Neural cell (in vitro differentiated cells): ENCODE data around the gene ARID1B.

Experiments used
- CTCF ChIP-seq: fragments of 450-650 bp; IDR thresholded peaks from 2 replicates; pipeline ENCODE4 v1.5.1; 2014; ENCODE audit warnings: antibody characterized with exemption, mild to moderate bottlenecking, moderate library complexity; ENCODE audit not compliant: poor library complexity, severe bottlenecking
- EP300 ChIP-seq: fragments of 450-650 bp; conservative IDR thresholded peaks from 2 replicates; pipeline ENCODE4 v1.6.1; 2014; ENCODE audit warnings: antibody characterized with exemption, mild to moderate bottlenecking, moderate library complexity; ENCODE audit not compliant: poor library complexity, severe bottlenecking
- EZH2 ChIP-seq: fragments of 200-600, 300-800 bp; shearing (Covaris generic), sonication (generic); IDR thresholded peaks from 2 replicates; pipeline ENCODE4 v1.6.1; 2014; ENCODE audit warnings: antibody characterized with exemption, low read length, borderline replicate concordance, mild to moderate bottlenecking; ENCODE audit not compliant: insufficient read depth, poor library complexity, severe bottlenecking
- MXI1 ChIP-seq: fragments of 450-650 bp; conservative IDR thresholded peaks from 2 replicates; pipeline ENCODE4 v1.6.1; 2014; ENCODE audit warnings: antibody characterized with exemption, mild to moderate bottlenecking; ENCODE audit not compliant: poor library complexity, severe bottlenecking
- POLR2AphosphoS5 ChIP-seq: IDR thresholded peaks from 2 replicates; pipeline ENCODE4 v1.6.1; 2012
- RAD21 ChIP-seq: fragments of 450-650 bp; conservative IDR thresholded peaks from 2 replicates; pipeline ENCODE4 v1.6.1; 2014; ENCODE audit warnings: antibody characterized with exemption, mild to moderate bottlenecking, moderate library complexity
- REST ChIP-seq: IDR thresholded peaks from 2 replicates; pipeline ENCODE4 v1.6.1; 2012; ENCODE audit warnings: borderline replicate concordance
- SMC3 ChIP-seq: fragments of 450-650 bp; conservative IDR thresholded peaks from 2 replicates; pipeline ENCODE4 v1.6.1; 2014; ENCODE audit warnings: antibody characterized with exemption, mild to moderate bottlenecking, moderate library complexity; ENCODE audit not compliant: poor library complexity
- TAF1 ChIP-seq: IDR thresholded peaks from 2 replicates; pipeline ENCODE4 v1.6.1; 2012; ENCODE audit warnings: low read depth

- TF ChIP-seq CTCF = no peak
- no peak for TF ChIP-seq EZH2
- no peak for TF ChIP-seq MXI1
- no peak for TF ChIP-seq TAF1
- TF ChIP-seq EP300 = no peak
- no peak for TF ChIP-seq POLR2AphosphoS5
- TF ChIP-seq REST = no peak
- no peak for TF ChIP-seq RAD21
- TF ChIP-seq SMC3 = no peak
These were observed 255.7 kb downstream of the ARID1B start for GRCh38 chr6:157032923-157033322.
